ENCODE results near the gene NCAM1.

NCAM1 gene

GRCh38 chr11:113176599-113177360, 215.6 kb downstream of the NCAM1 start:
- no peak overlapping the region for H3K27ac ChIP-seq (ENCODE audit: low read depth, low read length)
- H3K4me3 ChIP-seq (ENCODE audit: low read depth in 1 of 5, low read length in 5 of 5), result no peak overlapping the region
- no peak overlapping the region for H3K9ac ChIP-seq (ENCODE audit: low read length in 5 of 5)
- no peaks in the 10 kb centered on the region for H3K9me3 ChIP-seq (ENCODE audit: control insufficient read depth in 5 of 5, low read length in 5 of 5)
- no peaks in the 10 kb centered on the region for H3K4me1 ChIP-seq (ENCODE audit: control insufficient read depth in 5 of 5, insufficient read depth in 5 of 5, low read length in 5 of 5)
- H3K36me3 ChIP-seq (ENCODE audit: control insufficient read depth in 5 of 5, insufficient read depth in 5 of 5, low read length in 5 of 5), result no peaks in the 10 kb centered on the region
- peaks cover 0 to 4% (median 0%) of the 10 kb centered on the region in 5 donors for H3K27me3 ChIP-seq (ENCODE audit: control insufficient read depth in 5 of 5, insufficient read depth in 4 of 5, low read length in 5 of 5)

GRCh38 chr11:113177671-113178070, 216.5 kb downstream of the NCAM1 start:
- H3K36me3 ChIP-seq (ENCODE audit: control insufficient read depth in 5 of 5, insufficient read depth in 5 of 5, low read length in 5 of 5), result no peaks in the 10 kb centered on the region
- no peaks in the 10 kb centered on the region for H3K9me3 ChIP-seq (ENCODE audit: control insufficient read depth in 5 of 5, low read length in 5 of 5)
- H3K9ac ChIP-seq (ENCODE audit: low read length in 5 of 5), result no peak overlapping the region
- peaks cover 0 to 4% (median 0%) of the 10 kb centered on the region in 5 donors for H3K27me3 ChIP-seq (ENCODE audit: control insufficient read depth in 5 of 5, insufficient read depth in 4 of 5, low read length in 5 of 5)
- H3K27ac ChIP-seq (ENCODE audit: low read depth, low read length), result no peak overlapping the region
- no peaks in the 10 kb centered on the region for H3K4me1 ChIP-seq (ENCODE audit: control insufficient read depth in 5 of 5, insufficient read depth in 5 of 5, low read length in 5 of 5)
- no peak overlapping the region for H3K4me3 ChIP-seq (ENCODE audit: low read depth in 1 of 5, low read length in 5 of 5)

GRCh38 chr11:113178381-113179070, 217.3 kb downstream of the NCAM1 start:
- H3K4me3 ChIP-seq (ENCODE audit: low read depth in 1 of 5, low read length in 5 of 5), result no peak overlapping the region
- peaks cover 0 to 4% (median 0%) of the 10 kb centered on the region in 5 donors for H3K27me3 ChIP-seq (ENCODE audit: control insufficient read depth in 5 of 5, insufficient read depth in 4 of 5, low read length in 5 of 5)
- no peaks in the 10 kb centered on the region for H3K9me3 ChIP-seq (ENCODE audit: control insufficient read depth in 5 of 5, low read length in 5 of 5)
- no peaks in the 10 kb centered on the region for H3K36me3 ChIP-seq (ENCODE audit: control insufficient read depth in 5 of 5, insufficient read depth in 5 of 5, low read length in 5 of 5)
- no peak overlapping the region for H3K9ac ChIP-seq (ENCODE audit: low read length in 5 of 5)
- no peaks in the 10 kb centered on the region for H3K4me1 ChIP-seq (ENCODE audit: control insufficient read depth in 5 of 5, insufficient read depth in 5 of 5, low read length in 5 of 5)
- H3K27ac ChIP-seq (ENCODE audit: low read depth, low read length), result no peak overlapping the region

- H3K36me3 ChIP-seq (ENCODE audit: control insufficient read depth in 5 of 5, insufficient read depth in 5 of 5, low read length in 5 of 5), result no peaks in the 10 kb centered on the region
- H3K9me3 ChIP-seq (ENCODE audit: control insufficient read depth in 5 of 5, low read length in 5 of 5), result no peaks in the 10 kb centered on the region
- peaks cover 0 to 4% (median 0%) of the 10 kb centered on the region in 5 donors for H3K27me3 ChIP-seq (ENCODE audit: control insufficient read depth in 5 of 5, insufficient read depth in 4 of 5, low read length in 5 of 5)
- no peak overlapping the region for H3K9ac ChIP-seq (ENCODE audit: low read length in 5 of 5)
- H3K4me3 ChIP-seq (ENCODE audit: low read depth in 1 of 5, low read length in 5 of 5), result no peak overlapping the region
- H3K4me1 ChIP-seq (ENCODE audit: control insufficient read depth in 5 of 5, insufficient read depth in 5 of 5, low read length in 5 of 5), result no peaks in the 10 kb centered on the region
- H3K27ac ChIP-seq (ENCODE audit: low read depth, low read length), result no peak overlapping the region
Observed at GRCh38 chr11:113179181-113179704, 218.0 kb downstream of the NCAM1 start.

GRCh38 chr11:113181094-113181493, 219.9 kb downstream of the NCAM1 start:
- Histone ChIP-seq H3K27ac (ENCODE audit: low read depth, low read length) (no peak overlapping the region), H3K9me3 (ENCODE audit: control insufficient read depth in 5 of 5, low read length in 5 of 5) (no peaks in the 10 kb centered on the region), H3K4me1 (ENCODE audit: control insufficient read depth in 5 of 5, insufficient read depth in 5 of 5, low read length in 5 of 5) (no peaks in the 10 kb centered on the region), H3K27me3 (ENCODE audit: control insufficient read depth in 5 of 5, insufficient read depth in 4 of 5, low read length in 5 of 5) (peaks cover 0 to 4% (median 0%) of the 10 kb centered on the region in 5 donors), H3K9ac (ENCODE audit: low read length in 5 of 5) (no peak overlapping the region), H3K4me3 (ENCODE audit: low read depth in 1 of 5, low read length in 5 of 5) (no peak overlapping the region), H3K36me3 (ENCODE audit: control insufficient read depth in 5 of 5, insufficient read depth in 5 of 5, low read length in 5 of 5) (no peaks in the 10 kb centered on the region)

GRCh38 chr11:113182288-113182687, 221.1 kb downstream of the NCAM1 start:
- Histone ChIP-seq H3K27ac (ENCODE audit: low read depth, low read length) (no peak overlapping the region), H3K36me3 (ENCODE audit: control insufficient read depth in 5 of 5, insufficient read depth in 5 of 5, low read length in 5 of 5) (no peaks in the 10 kb centered on the region), H3K9ac (ENCODE audit: low read length in 5 of 5) (no peak overlapping the region), H3K4me1 (ENCODE audit: control insufficient read depth in 5 of 5, insufficient read depth in 5 of 5, low read length in 5 of 5) (no peaks in the 10 kb centered on the region), H3K9me3 (ENCODE audit: control insufficient read depth in 5 of 5, low read length in 5 of 5) (no peaks in the 10 kb centered on the region), H3K27me3 (ENCODE audit: control insufficient read depth in 5 of 5, insufficient read depth in 4 of 5, low read length in 5 of 5) (peaks cover 0 to 4% (median 0%) of the 10 kb centered on the region in 5 donors), H3K4me3 (ENCODE audit: low read depth in 1 of 5, low read length in 5 of 5) (no peak overlapping the region)

- Histone ChIP-seq H3K9ac (ENCODE audit: low read length in 5 of 5) (no peak overlapping the region), H3K36me3 (ENCODE audit: control insufficient read depth in 5 of 5, insufficient read depth in 5 of 5, low read length in 5 of 5) (no peaks in the 10 kb centered on the region), H3K27ac (ENCODE audit: low read depth, low read length) (no peak overlapping the region), H3K27me3 (ENCODE audit: control insufficient read depth in 5 of 5, insufficient read depth in 4 of 5, low read length in 5 of 5) (no peaks in the 10 kb centered on the region), H3K9me3 (ENCODE audit: control insufficient read depth in 5 of 5, low read length in 5 of 5) (no peaks in the 10 kb centered on the region), H3K4me1 (ENCODE audit: control insufficient read depth in 5 of 5, insufficient read depth in 5 of 5, low read length in 5 of 5) (peaks cover 0 to 4% (median 0%) of the 10 kb centered on the region in 5 donors), H3K4me3 (ENCODE audit: low read depth in 1 of 5, low read length in 5 of 5) (no peak overlapping the region)
Observed at GRCh38 chr11:113184498-113184897, 223.3 kb downstream of the NCAM1 start.

GRCh38 chr11:113188371-113188834, 227.2 kb downstream of the NCAM1 start:
- no peak overlapping the region for H3K9ac ChIP-seq (ENCODE audit: low read length in 5 of 5)
- no peaks in the 10 kb centered on the region for H3K27me3 ChIP-seq (ENCODE audit: control insufficient read depth in 5 of 5, insufficient read depth in 4 of 5, low read length in 5 of 5)
- H3K36me3 ChIP-seq (ENCODE audit: control insufficient read depth in 5 of 5, insufficient read depth in 5 of 5, low read length in 5 of 5), result no peaks in the 10 kb centered on the region
- no peak overlapping the region for H3K4me3 ChIP-seq (ENCODE audit: low read depth in 1 of 5, low read length in 5 of 5)
- H3K9me3 ChIP-seq (ENCODE audit: control insufficient read depth in 5 of 5, low read length in 5 of 5), result no peaks in the 10 kb centered on the region
- H3K4me1 ChIP-seq (ENCODE audit: control insufficient read depth in 5 of 5, insufficient read depth in 5 of 5, low read length in 5 of 5), result peaks cover 0 to 4% (median 1%) of the 10 kb centered on the region in 5 donors
- no peak overlapping the region for H3K27ac ChIP-seq (ENCODE audit: low read depth, low read length)

- Histone ChIP-seq H3K9me3 (ENCODE audit: control insufficient read depth in 5 of 5, low read length in 5 of 5) (no peaks in the 10 kb centered on the region), H3K27me3 (ENCODE audit: control insufficient read depth in 5 of 5, insufficient read depth in 4 of 5, low read length in 5 of 5) (peaks cover 0 to 4% (median 0%) of the 10 kb centered on the region in 5 donors), H3K4me1 (ENCODE audit: control insufficient read depth in 5 of 5, insufficient read depth in 5 of 5, low read length in 5 of 5) (peaks cover 0 to 7% (median 7%) of the 10 kb centered on the region in 5 donors), H3K27ac (ENCODE audit: low read depth, low read length) (no peak overlapping the region), H3K36me3 (ENCODE audit: control insufficient read depth in 5 of 5, insufficient read depth in 5 of 5, low read length in 5 of 5) (no peaks in the 10 kb centered on the region), H3K4me3 (ENCODE audit: low read depth in 1 of 5, low read length in 5 of 5) (no peak overlapping the region), H3K9ac (ENCODE audit: low read length in 5 of 5) (no peak overlapping the region)
Observed at GRCh38 chr11:113189909-113190667, 228.9 kb downstream of the NCAM1 start.

All from subcutaneous abdominal adipose tissue (tissue), 5 donors.